ENCODE results near the gene CECR2. TPM values are rescaled to one million over a fixed set of nuclear protein-coding genes. Genes with fewer than 3 reads are reported as not detected.

CECR2 gene
- total RNA-seq, 6 experiments from 2014 or later, result not detected

DNA sequence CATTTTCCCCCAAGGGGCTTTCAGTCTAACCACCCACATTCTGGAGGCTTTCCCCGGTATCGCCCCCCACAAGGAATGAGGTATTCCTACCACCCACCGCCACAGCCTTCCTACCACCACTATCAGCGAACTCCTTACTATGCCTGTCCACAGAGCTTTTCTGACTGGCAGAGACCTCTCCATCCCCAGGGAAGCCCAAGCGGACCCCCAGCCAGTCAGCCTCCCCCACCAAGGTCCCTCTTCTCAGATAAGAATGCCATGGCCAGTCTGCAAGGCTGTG lies 179.4 kb downstream of the CECR2 start:
- H3K36me3 Mint-ChIP-seq (ENCODE audit: low read depth), result no peaks in the 10 kb centered on the region
- H3K27me3 Mint-ChIP-seq (ENCODE audit: insufficient read depth), result peaks cover 6% of the 10 kb centered on the region

DNA sequence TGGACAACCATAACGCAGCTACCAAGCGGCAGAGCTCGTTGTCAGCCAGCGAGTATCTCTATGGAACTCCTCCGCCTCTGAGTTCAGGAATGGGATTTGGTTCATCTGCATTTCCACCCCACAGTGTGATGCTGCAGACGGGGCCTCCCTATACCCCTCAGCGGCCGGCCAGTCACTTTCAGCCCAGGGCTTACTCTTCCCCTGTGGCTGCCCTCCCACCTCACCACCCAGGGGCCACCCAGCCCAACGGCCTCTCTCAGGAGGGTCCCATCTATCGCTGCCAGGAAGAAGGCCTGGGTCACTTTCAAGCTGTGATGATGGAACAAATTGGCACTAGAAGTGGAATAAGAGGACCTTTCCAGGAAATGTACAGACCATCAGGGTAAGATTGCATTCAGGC lies 179.9 kb downstream of the CECR2 start:
- no peak overlapping the region for H3K27ac Mint-ChIP-seq
- H3K4me3 Mint-ChIP-seq, result no peak overlapping the region
- H3K9me3 Mint-ChIP-seq, result no peaks in the 10 kb centered on the region
- TF ChIP-seq, protein P1, sequence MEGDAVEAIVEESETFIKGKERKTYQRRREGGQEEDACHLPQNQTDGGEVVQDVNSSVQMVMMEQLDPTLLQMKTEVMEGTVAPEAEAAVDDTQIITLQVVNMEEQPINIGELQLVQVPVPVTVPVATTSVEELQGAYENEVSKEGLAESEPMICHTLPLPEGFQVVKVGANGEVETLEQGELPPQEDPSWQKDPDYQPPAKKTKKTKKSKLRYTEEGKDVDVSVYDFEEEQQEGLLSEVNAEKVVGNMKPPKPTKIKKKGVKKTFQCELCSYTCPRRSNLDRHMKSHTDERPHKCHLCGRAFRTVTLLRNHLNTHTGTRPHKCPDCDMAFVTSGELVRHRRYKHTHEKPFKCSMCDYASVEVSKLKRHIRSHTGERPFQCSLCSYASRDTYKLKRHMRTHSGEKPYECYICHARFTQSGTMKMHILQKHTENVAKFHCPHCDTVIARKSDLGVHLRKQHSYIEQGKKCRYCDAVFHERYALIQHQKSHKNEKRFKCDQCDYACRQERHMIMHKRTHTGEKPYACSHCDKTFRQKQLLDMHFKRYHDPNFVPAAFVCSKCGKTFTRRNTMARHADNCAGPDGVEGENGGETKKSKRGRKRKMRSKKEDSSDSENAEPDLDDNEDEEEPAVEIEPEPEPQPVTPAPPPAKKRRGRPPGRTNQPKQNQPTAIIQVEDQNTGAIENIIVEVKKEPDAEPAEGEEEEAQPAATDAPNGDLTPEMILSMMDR (IDR thresholded peaks at IDR 0.05), result no peak
- DNase-seq, result no peak
- H3K36me3 Mint-ChIP-seq (ENCODE audit: low read depth), result no peaks in the 10 kb centered on the region
- peaks cover 9% of the 10 kb centered on the region for H3K4me1 Mint-ChIP-seq (ENCODE audit: low read depth)
- H3K27me3 Mint-ChIP-seq (ENCODE audit: insufficient read depth), result peaks cover 6% of the 10 kb centered on the region

More for the DNA sequence above, 179.4 kb downstream of the CECR2 start:
- no peaks in the 10 kb centered on the region for H3K9me3 Mint-ChIP-seq
- H3K27ac Mint-ChIP-seq, result no peak overlapping the region
- no peak for DNase-seq
- no peak overlapping the region for H3K4me3 Mint-ChIP-seq
- TF ChIP-seq, protein P1 (IDR thresholded peaks at IDR 0.05), result no peak
- H3K4me1 Mint-ChIP-seq (ENCODE audit: low read depth), result peaks cover 9% of the 10 kb centered on the region

DNA sequence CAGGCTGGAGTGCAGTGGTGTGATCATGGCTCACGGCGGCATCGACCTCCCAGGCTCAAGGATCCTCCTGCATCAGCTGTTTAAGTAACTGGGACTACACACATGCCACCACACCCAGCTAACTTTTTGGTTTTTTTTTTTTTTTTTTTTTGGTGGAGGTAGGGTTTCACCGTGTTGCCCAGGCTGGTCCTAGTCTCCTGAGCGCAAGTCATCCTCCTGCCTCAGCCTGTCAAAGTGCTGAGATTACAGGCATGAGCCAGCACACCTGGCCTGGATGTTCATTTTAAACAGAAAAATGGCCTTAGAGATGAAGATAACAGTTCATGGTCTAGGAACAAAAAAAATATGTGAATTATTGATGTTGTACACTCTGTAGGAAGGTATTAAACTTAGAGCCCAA lies 180.4 kb downstream of the CECR2 start:
- no peaks in the 10 kb centered on the region for H3K9me3 Mint-ChIP-seq
- no peak overlapping the region for H3K4me3 Mint-ChIP-seq
- DNase-seq, result no peak
- H3K27ac Mint-ChIP-seq, result no peak overlapping the region
- H3K4me1 Mint-ChIP-seq (ENCODE audit: low read depth), result peaks cover 9% of the 10 kb centered on the region
- peaks cover 6% of the 10 kb centered on the region for H3K27me3 Mint-ChIP-seq (ENCODE audit: insufficient read depth)
- H3K36me3 Mint-ChIP-seq (ENCODE audit: low read depth), result no peaks in the 10 kb centered on the region
- TF ChIP-seq, protein P1 (IDR thresholded peaks at IDR 0.05), result no peak

DNA sequence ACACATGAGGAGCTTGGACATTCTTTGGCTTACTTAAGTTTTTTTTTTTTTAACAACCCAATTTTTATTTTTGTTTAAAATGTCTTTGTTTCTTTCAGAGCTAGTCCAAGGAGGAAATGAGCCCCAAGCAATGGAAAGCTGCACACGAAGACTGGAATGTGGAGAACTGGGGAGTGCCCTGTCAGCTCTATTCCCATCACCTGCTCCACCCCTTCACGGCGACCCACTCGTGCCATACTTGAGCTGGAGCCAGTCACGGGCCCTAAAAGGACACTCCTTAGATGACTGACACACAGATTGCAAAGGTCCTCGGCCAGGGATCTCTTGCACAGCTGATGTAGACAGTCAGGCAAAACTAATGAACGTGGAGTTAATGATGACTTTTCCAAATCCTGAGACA lies 183.5 kb downstream of the CECR2 start:
- Mint-ChIP-seq H3K27me3 (ENCODE audit: insufficient read depth) (peaks cover 11% of the 10 kb centered on the region), H3K27ac (no peak overlapping the region), H3K9me3 (no peaks in the 10 kb centered on the region), H3K4me1 (ENCODE audit: low read depth) (peaks cover 9% of the 10 kb centered on the region), H3K4me3 (no peak overlapping the region), H3K36me3 (ENCODE audit: low read depth) (no peaks in the 10 kb centered on the region)
- DNase-seq, result no peak
- TF ChIP-seq, protein P1 (IDR thresholded peaks at IDR 0.05), result no peak

DNA sequence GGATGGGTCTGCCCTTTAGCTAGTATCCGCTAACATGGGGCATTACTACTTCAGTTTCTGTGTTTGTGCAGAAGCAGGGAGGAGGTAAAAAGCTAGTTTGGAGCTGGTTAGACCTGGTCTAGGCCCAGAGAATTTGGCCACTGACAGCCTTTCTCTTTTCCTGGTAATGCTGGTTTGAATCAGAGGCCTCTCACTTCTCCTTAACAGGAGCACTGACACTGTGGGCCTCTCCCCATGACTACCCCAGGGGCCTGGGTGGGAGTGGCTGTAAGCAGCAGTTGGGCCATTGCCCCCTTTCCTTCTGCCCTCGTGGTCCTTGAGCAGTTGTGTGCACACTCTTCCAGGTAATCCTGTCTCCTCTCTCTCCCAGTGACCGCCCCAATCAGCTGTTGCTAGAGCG lies 185.6 kb downstream of the CECR2 start:
- H3K27ac Mint-ChIP-seq, result no peak overlapping the region
- no peak for DNase-seq
- H3K4me1 Mint-ChIP-seq (ENCODE audit: low read depth), result peaks cover 18% of the 10 kb centered on the region
- no peak overlapping the region for H3K4me3 Mint-ChIP-seq
- no peaks in the 10 kb centered on the region for H3K9me3 Mint-ChIP-seq
- no peaks in the 10 kb centered on the region for H3K36me3 Mint-ChIP-seq (ENCODE audit: low read depth)
- peaks cover 6% of the 10 kb centered on the region for H3K27me3 Mint-ChIP-seq (ENCODE audit: insufficient read depth)
- TF ChIP-seq, protein P1 (IDR thresholded peaks at IDR 0.05), result no peak

DNA sequence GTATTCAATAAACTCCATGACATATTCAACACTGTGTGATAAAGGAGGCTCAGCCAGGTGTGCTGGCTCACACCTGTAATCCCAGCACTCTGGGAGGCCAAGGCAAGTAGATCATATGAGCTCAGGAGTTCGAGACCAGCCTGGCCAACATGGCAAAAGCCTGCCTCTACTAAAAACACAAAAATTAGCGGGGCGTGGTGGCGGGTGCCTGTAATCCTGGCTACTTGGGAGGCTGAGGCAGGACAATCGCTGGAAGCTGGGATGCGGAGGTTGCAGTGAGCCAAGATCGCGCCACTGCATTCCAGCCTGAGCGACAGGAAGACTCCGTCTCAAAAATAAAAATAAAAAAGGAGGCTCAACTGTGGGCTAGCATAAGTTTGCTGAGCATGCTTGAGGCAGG lies 189.9 kb downstream of the CECR2 start:
- Mint-ChIP-seq H3K9me3 (no peaks in the 10 kb centered on the region), H3K27ac (no peak overlapping the region), H3K36me3 (ENCODE audit: low read depth) (no peaks in the 10 kb centered on the region), H3K4me1 (ENCODE audit: low read depth) (peaks cover 31% of the 10 kb centered on the region), H3K4me3 (no peak overlapping the region), H3K27me3 (ENCODE audit: insufficient read depth) (peaks cover 4% of the 10 kb centered on the region)
- TF ChIP-seq, protein P1 (IDR thresholded peaks at IDR 0.05), result no peak
- DNase-seq, result no peak
